Measurements from ENCODE around the gene AK9. TPM values are rescaled to one million over a fixed set of nuclear protein-coding genes. Genes with fewer than 3 reads are reported as not detected.

AK9 gene
- total RNA-seq (2012; rRNA removed) (1.8 and 2.2 TPM in 2 replicates), polyA plus RNA-seq (2012; rRNA removed) (1.2 and 1.7 TPM in 2 replicates), Bru-seq, nascent RNA (percentile 28 among the genes with signal in this experiment), BruChase-seq, experiment 1, labeled RNA remaining after a 6-hour chase (percentile 32 among the genes with signal in this experiment), BruChase-seq, experiment 2, labeled RNA remaining after a 2-hour chase (percentile 29 among the genes with signal in this experiment)
- 0.22 and 0.39 TPM in 2 replicates for polyA plus RNA-seq (2012; cell fraction: cytosol; rRNA removed)
- 0.24 and 2.4 TPM in 2 replicates for polyA plus RNA-seq (2012; cell fraction: nucleus; rRNA removed; ENCODE audit: low replicate concordance)
- long read RNA-seq, partial matches to known transcripts, result 0 of 2 reads
- long read RNA-seq, other reads (novel, unspliced or antisense), result 0 of 2 reads

GRCh38 chr6:109690737-109691621 lies at the start of gene AK9, which contains the start of gene FIG4:
TSS of gene AK9 (minus strand) at chr6:109691202. CDS start at chr6:109675745, 15,457 bp downstream.
TSS of gene FIG4 (plus strand) at chr6:109691296. CDS start at chr6:109691436, 140 bp downstream.
- intact Hi-C loops (cut with micrococcal nuclease) (loop anchor here (2.0 to 10.0 kb wide), 3 partner anchors 94 to 306 kb away; partner anchors contain the start of gene CD164), in situ Hi-C loops (cut with MboI; ENCODE audit: low sequenced_read_pairs) (loop anchor here (5.0 kb wide), 1 partner anchor 164 kb away; no protein-coding TSS in a partner anchor), dilution Hi-C loops (cut with HindIII; ENCODE audit: low sequenced_read_pairs, unreplicated experiment) (no loop called here)
- Histone ChIP-seq H2BK120ac (ENCODE audit: low read depth, low read length) (no peak within 1 kb of the TSS), H3K18ac (ENCODE audit: low read depth, low read length) (peak within 1 kb of the TSS; percentile 16; the same call in 1 of the 2 replicates), H3K9ac (ENCODE audit: low read depth, low read length) (peak within 1 kb of the TSS; percentile 79), H2AFZ (replicated peaks; ENCODE audit: low read length, poor library complexity) (peak within 1 kb of the TSS; percentile 97), H2AK9ac (replicated peaks; ENCODE audit: low read depth, low read length, poor library complexity) (peak within 1 kb of the TSS; percentile 74), H3K14ac (replicated peaks; ENCODE audit: low read depth, low read length) (peak within 1 kb of the TSS; percentile 20; the same call in 1 of the 2 replicates), H4K20me1 (ENCODE audit: insufficient read depth, low read length) (no peaks in the 10 kb centered on the region), H2BK20ac (ENCODE audit: low read depth, low read length) (no peak within 1 kb of the TSS), H4K91ac (ENCODE audit: insufficient read depth, low read depth, low read length) (no peak within 1 kb of the TSS), H3K4ac (ENCODE audit: low read depth, low read length) (peak within 1 kb of the TSS; percentile 54), H3K27ac (ENCODE audit: insufficient read depth, low read length) (peak within 1 kb of the TSS; percentile 41), H4K5ac (ENCODE audit: low read depth, low read length) (peak within 1 kb of the TSS; percentile 82), H2BK5ac (ENCODE audit: low read depth, low read length, poor library complexity, severe bottlenecking) (peak within 1 kb of the TSS; percentile 25), H4K8ac (ENCODE audit: low read depth in 2 of 2, low read length in 2 of 2) (peak within 1 kb of the TSS; percentile 69 to 70; a peak in 3 of 4 replicates), H2BK15ac (ENCODE audit: low read depth, low read length) (no peak within 1 kb of the TSS; the same call in 2 of the 3 replicates), H3K27me3 (ENCODE audit: control insufficient read depth, insufficient read depth, low read length) (no peaks in the 10 kb centered on the region), H3K79me1 (ENCODE audit: low read depth in 1 of 2, low read length in 2 of 2) (peaks cover 3 to 4% of the 10 kb centered on the region in 2 experiments; a peak in 2 of 4 replicates), H3K4me1 (ENCODE audit: control insufficient read depth, insufficient read depth, low read length) (no peaks in the 10 kb centered on the region; the same call in 1 of the 2 replicates), H3K4me3 (ENCODE audit: insufficient read depth, low read depth, low read length) (peak within 1 kb of the TSS; percentile 74), H3K9me1 (ENCODE audit: insufficient read depth, low read length) (no peaks in the 10 kb centered on the region), H3K4me2 (ENCODE audit: low read depth, low read length) (peak within 1 kb of the TSS; percentile 92), H2AK5ac (ENCODE audit: low read depth, low read length) (no peak within 1 kb of the TSS), H3K23ac (ENCODE audit: low read depth, low read length) (peak within 1 kb of the TSS; percentile 29), H3K9me3 (ENCODE audit: control insufficient read depth, insufficient read depth, low read length) (no peaks in the 10 kb centered on the region), H3K56ac (ENCODE audit: extremely low read depth, insufficient read depth, low read length) (peak within 1 kb of the TSS; percentile 65; the same call in 1 of the 2 replicates), H3K36me3 (ENCODE audit: control insufficient read depth, insufficient read depth, low read length) (no peaks in the 10 kb centered on the region)
- 2% methylated on average over 10 of the region's 47 CpGs; no CpG with 5 or more reads in 1 of the 2 experiments for WGBS, 2 experiments (ENCODE audit: extremely low coverage in 2 of 2, insufficient read length in 1 of 2)
- peak; percentile 90 for DNase-seq
- peak; percentile 99 for ATAC-seq (ENCODE audit: low read depth)
- ChIA-PET POLR2A (ENCODE audit: unreplicated experiment) (no interaction called here), CTCF (interaction anchor here (1.2 kb wide), 1 partner anchor 349 kb away, joined by 3 read pairs; no protein-coding TSS in a partner anchor)
- no TSS peak for BruUV-seq (replicated peaks)
- peak; percentile 65; the same call in 1 of the 2 replicates for TF ChIP-seq MAZ (IDR thresholded peaks at IDR 0.05; ENCODE audit: borderline replicate concordance, low read depth, low read length)
- no peak for TF ChIP-seq CHD1 (IDR thresholded peaks at IDR 0.05; ENCODE audit: low read depth, low read length)
- TF ChIP-seq RCOR1 (IDR thresholded peaks at IDR 0.05; ENCODE audit: insufficient replicate concordance, low read length), result no peak
- TF ChIP-seq CTCF (conservative IDR thresholded peaks at IDR 0.05; ENCODE audit: low read depth, low read length), result 0 out of 2 replicates have a peak, but pooled peaks have one; percentile 13
- no peak for TF ChIP-seq USF2 (IDR thresholded peaks at IDR 0.05; ENCODE audit: low read depth, low read length)
- peak; percentile 41 for TF ChIP-seq RAD21 (IDR thresholded peaks at IDR 0.05; ENCODE audit: low read length)
- no peak for TF ChIP-seq SMC3 (IDR thresholded peaks at IDR 0.05; ENCODE audit: low read depth, low read length)
- no peak for TF ChIP-seq RFX5 (IDR thresholded peaks at IDR 0.05; ENCODE audit: low read depth, low read length)
- TF ChIP-seq MXI1 (IDR thresholded peaks at IDR 0.05; ENCODE audit: borderline replicate concordance, low read depth, low read length), result no peak; the same call in 1 of the 2 replicates
- no peak for TF ChIP-seq CEBPB (IDR thresholded peaks at IDR 0.05; ENCODE audit: low read depth, low read length)
- TF ChIP-seq BHLHE40 (IDR thresholded peaks at IDR 0.05; ENCODE audit: low read depth, low read length), result no peak
- TF ChIP-seq NFE2L2 (IDR thresholded peaks at IDR 0.05; ENCODE audit: low read depth, low read length), result no peak
- peak; percentile 58 for TF ChIP-seq POLR2A (IDR thresholded peaks at IDR 0.05; ENCODE audit: low read depth, low read length)
